HepG2 (cell line): Measurements from ENCODE around the gene IL18RAP. TPM values are rescaled to one million over a fixed set of nuclear protein-coding genes. Genes with fewer than 3 reads are reported as not detected.

Experiments used
- ATAC-seq: fragments of 200-7000 bp; cut with Tn5 transposase; 3 replicates; pipeline ENCODE4 v1.9.1; 2020; ENCODE audit warnings: mild to moderate bottlenecking, moderate library complexity
- BruUV-seq: library from RNA; stranded (reverse); fragments of 400-500 nt; replicated peaks from 2 replicates; lab custom pipeline; 2021; lab: Mats Ljungman, UMichigan
- CTCF ChIA-PET: fragments of 300-600 bp; formaldehyde crosslinking; extraction: SDS; loops from one replicate; lab custom pipeline; 2021; ENCODE audit warnings: low total read pairs, inconsistent platforms, low intra/inter-chr PET ratio; lab: Yijun Ruan, JAX
- POLR2A ChIA-PET: fragments of 350-600 bp; sonication (Branson Sonifier 250); formaldehyde crosslinking; loops from one replicate; lab custom pipeline; 2020; ENCODE audit warnings: antibody characterized with exemption, inconsistent platforms; lab: Yijun Ruan, JAX
- DNase-seq: peaks from one replicate; pipeline ENCODE4 v3.0.0-alpha.2; 2015; ENCODE audit warnings: low spot score
- FAIRE-seq: peaks from 3 replicates; lab custom pipeline; 2011; peaks lifted over from hg19 to GRCh38; lab: Jason Lieb, UNC
- H2AFZ ChIP-seq: one replicate; pipeline ENCODE4 v1.6.1; 2011; ENCODE audit warnings: low read length, inconsistent platforms
- H3K27ac ChIP-seq: fragments of 300-600 bp; 3 replicates; pipeline ENCODE4 v1.8.0; 2011; ENCODE audit warnings: mixed run types, mild to moderate bottlenecking, mixed read lengths, low read length, inconsistent platforms; ENCODE audit not compliant: insufficient read depth; ENCODE audit errors: extremely low read length
- H3K27me3 ChIP-seq, 2 experiments: fragments of 200-600 bp in 1 of 2; 2 replicates in 1 of 2; 3 replicates in 1 of 2; pipeline versions ENCODE4 v1.6.0 to v1.8.0; 2011; ENCODE audit warnings: low read length in 2 of 2, mild to moderate bottlenecking in 2 of 2, moderate library complexity in 2 of 2, inconsistent platforms in 1 of 2; ENCODE audit not compliant: insufficient read depth in 2 of 2, control insufficient read depth in 1 of 2
- H3K36me3 ChIP-seq, 2 experiments: fragments of 200-600 bp in 1 of 2; replicated peaks in 1 of 2; 2 replicates in 1 of 2; 3 replicates in 1 of 2; pipeline versions ENCODE4 v1.5.1 to v1.8.0; 2011; ENCODE audit warnings: low read length in 2 of 2, inconsistent platforms in 1 of 2; ENCODE audit not compliant: insufficient read depth in 2 of 2, control insufficient read depth in 1 of 2
- H3K4me1 ChIP-seq: 2 replicates; pipeline ENCODE4 v1.5.1; 2012; ENCODE audit warnings: low read length, inconsistent platforms; ENCODE audit not compliant: insufficient read depth
- H3K4me2 ChIP-seq: 2 replicates; pipeline ENCODE4 v1.6.0; 2011; ENCODE audit warnings: low read depth, low read length, inconsistent platforms
- H3K4me3 ChIP-seq, 3 experiments: fragments of 200-600 bp in 1 of 3; sonication (generic), shearing (Covaris generic) in 1 of 3; replicated peaks in 1 of 3; 2 replicates each; pipeline ENCODE4 v1.5.1; 2011 to 2016; ENCODE audit warnings: low read length in 3 of 3, inconsistent platforms in 2 of 3, low read depth in 2 of 3, mild to moderate bottlenecking in 2 of 3, control low read depth in 1 of 3, mixed read lengths in 1 of 3; ENCODE audit not compliant: insufficient read depth in 1 of 3
- H3K79me2 ChIP-seq: one replicate; pipeline ENCODE4 v1.6.1; 2011; ENCODE audit warnings: low read length, inconsistent platforms; ENCODE audit not compliant: insufficient read depth
- H3K9ac ChIP-seq: 2 replicates; pipeline ENCODE4 v1.6.0; 2011; ENCODE audit warnings: mild to moderate bottlenecking, low read depth, low read length, inconsistent platforms; ENCODE audit not compliant: insufficient read depth
- H3K9me3 ChIP-seq: 2 replicates; pipeline ENCODE4 v1.5.1; 2012; ENCODE audit warnings: mild to moderate bottlenecking, low read length
- H4K20me1 ChIP-seq: 2 replicates; pipeline ENCODE4 v1.6.0; 2011; ENCODE audit warnings: inconsistent platforms, mild to moderate bottlenecking, low read length, moderate library complexity; ENCODE audit not compliant: insufficient read depth
- IRX3 ChIP-seq: sonication (generic); formaldehyde crosslinking; IDR thresholded peaks from 2 replicates; pipeline ENCODE4 v1.8.1; 2023; ENCODE audit warnings: mild to moderate bottlenecking, low read depth, missing genetic modification reagents, borderline replicate concordance
- NFATC3 ChIP-seq: sonication (generic); formaldehyde crosslinking; IDR thresholded peaks from 2 replicates; pipeline ENCODE4 v1.5.1; 2020; ENCODE audit warnings: mild to moderate bottlenecking, missing genetic modification reagents
- RARA ChIP-seq: IDR thresholded peaks from 2 replicates; pipeline ENCODE4 v1.6.1; 2016; ENCODE audit warnings: missing genetic modification reagents, missing compliant biosample characterization
- RBAK ChIP-seq: sonication (generic); formaldehyde crosslinking; IDR thresholded peaks from 2 replicates; pipeline ENCODE4 v1.5.1; 2020; ENCODE audit warnings: mild to moderate bottlenecking, missing genetic modification reagents
- RFX1 ChIP-seq: fragments of 450-650 bp; IDR thresholded peaks from 2 replicates; pipeline ENCODE4 v1.6.1; 2017
- ZBTB1 ChIP-seq: sonication (generic); formaldehyde crosslinking; IDR thresholded peaks from 2 replicates; pipeline ENCODE4 v1.4.0; 2020; ENCODE audit warnings: missing genetic modification reagents, borderline replicate concordance
- ZC3H13 ChIP-seq: sonication (generic); formaldehyde crosslinking; IDR thresholded peaks from 2 replicates; pipeline ENCODE4 v1.8.1; 2023; ENCODE audit warnings: mild to moderate bottlenecking, missing genetic modification reagents, moderate library complexity
- ZNF235 ChIP-seq: sonication (generic); formaldehyde crosslinking; IDR thresholded peaks from 2 replicates; pipeline ENCODE4 v1.8.1; 2023; ENCODE audit warnings: mild to moderate bottlenecking, missing genetic modification reagents, borderline replicate concordance
- ZNF34 ChIP-seq: sonication (generic); formaldehyde crosslinking; IDR thresholded peaks from 2 replicates; pipeline ENCODE4 v1.4.0; 2020; ENCODE audit warnings: mild to moderate bottlenecking, missing genetic modification reagents, borderline replicate concordance
- ZNF614 ChIP-seq: IDR thresholded peaks from 2 replicates; pipeline ENCODE4 v1.6.1; 2018; ENCODE audit warnings: missing biosample characterization, missing genetic modification reagents, inconsistent platforms, borderline replicate concordance
- ZNF670 ChIP-seq: sonication (generic); formaldehyde crosslinking; IDR thresholded peaks from 2 replicates; pipeline ENCODE4 v1.8.0; 2022; ENCODE audit warnings: mild to moderate bottlenecking, missing genetic modification reagents, borderline replicate concordance
- ZNF674 ChIP-seq: sonication (generic); formaldehyde crosslinking; IDR thresholded peaks from 2 replicates; pipeline ENCODE4 v1.5.0; 2020; ENCODE audit warnings: low read depth, mild to moderate bottlenecking, missing genetic modification reagents
- ZNF761 ChIP-seq: sonication (generic); formaldehyde crosslinking; conservative IDR thresholded peaks from 2 replicates; pipeline ENCODE4 v1.4.0; 2020; ENCODE audit warnings: mild to moderate bottlenecking, missing genetic modification reagents
- WGBS: methylation state at CpG from one replicate; pipeline ENCODE4 v1.1.6; 2017; ENCODE audit warnings: low lambda C conversion rate; 5-methylcytosine and 5-hydroxymethylcytosine counted together
- in situ Hi-C: cut with HindIII; loops from 2 replicates; pipeline ENCODE4 v1.10.0; 2017; ENCODE audit warnings: low pct_unique_long_range_greater_than_20kb; ENCODE audit not compliant: extremely low pct_ligation_motif_present
- intact Hi-C: fragments of 100-400 bp; cut with micrococcal nuclease; formaldehyde crosslinking; loops from one replicate; pipeline ENCODE4 v1.10.0; 2022; ENCODE audit not compliant: unreplicated experiment
- polyA plus RNA-seq, 8 experiments: library from polyadenylated mRNA; depleted of rRNA in 3 of 8; stranded (reverse) in 7 of 8; unstranded in 1 of 8; fragments of >200 nt; fragmentation: Illumina TruSeq in 4 of 8; extraction: Trizol in 4 of 8; gene quantifications; 2 replicates each; pipeline versions ENCODE4 v1.2.1 to v1.2.3, GENCODE V29; 2011 to 2016; ENCODE audit warnings: low read depth in 4 of 8, missing spikeins in 1 of 8, mixed read lengths in 1 of 8; ENCODE audit not compliant: insufficient read depth in 1 of 8
- total RNA-seq, 5 experiments: library from RNA; depleted of rRNA; stranded (reverse); fragments of >200 nt; fragmentation: Illumina TruSeq; extraction: Trizol; gene quantifications; 2 replicates each; pipeline ENCODE4 v1.2.3, GENCODE V29; 2016; ENCODE audit warnings: low read depth in 1 of 5
- TF ChIP-seq, protein P1 (sequence below): sonication (generic); formaldehyde crosslinking; IDR thresholded peaks from 2 replicates; pipeline ENCODE4 v1.5.0; 2020; ENCODE audit warnings: missing genetic modification reagents
- TF ChIP-seq, protein P2 (sequence below): sonication (generic); formaldehyde crosslinking; IDR thresholded peaks from 2 replicates; pipeline ENCODE4 v1.4.0; 2020; ENCODE audit warnings: missing genetic modification reagents
- TF ChIP-seq, protein P3 (sequence below): sonication (generic); formaldehyde crosslinking; IDR thresholded peaks from 2 replicates; pipeline ENCODE4 v1.8.1; 2023; ENCODE audit warnings: mild to moderate bottlenecking, missing genetic modification reagents

The IL18RAP gene
- total and polyA plus RNA-seq, 2 of the 13 experiments (the other 11 are each of a cell fraction or from before 2014, with no cell fraction given), result 0.05 TPM; not detected in 1

DNA sequence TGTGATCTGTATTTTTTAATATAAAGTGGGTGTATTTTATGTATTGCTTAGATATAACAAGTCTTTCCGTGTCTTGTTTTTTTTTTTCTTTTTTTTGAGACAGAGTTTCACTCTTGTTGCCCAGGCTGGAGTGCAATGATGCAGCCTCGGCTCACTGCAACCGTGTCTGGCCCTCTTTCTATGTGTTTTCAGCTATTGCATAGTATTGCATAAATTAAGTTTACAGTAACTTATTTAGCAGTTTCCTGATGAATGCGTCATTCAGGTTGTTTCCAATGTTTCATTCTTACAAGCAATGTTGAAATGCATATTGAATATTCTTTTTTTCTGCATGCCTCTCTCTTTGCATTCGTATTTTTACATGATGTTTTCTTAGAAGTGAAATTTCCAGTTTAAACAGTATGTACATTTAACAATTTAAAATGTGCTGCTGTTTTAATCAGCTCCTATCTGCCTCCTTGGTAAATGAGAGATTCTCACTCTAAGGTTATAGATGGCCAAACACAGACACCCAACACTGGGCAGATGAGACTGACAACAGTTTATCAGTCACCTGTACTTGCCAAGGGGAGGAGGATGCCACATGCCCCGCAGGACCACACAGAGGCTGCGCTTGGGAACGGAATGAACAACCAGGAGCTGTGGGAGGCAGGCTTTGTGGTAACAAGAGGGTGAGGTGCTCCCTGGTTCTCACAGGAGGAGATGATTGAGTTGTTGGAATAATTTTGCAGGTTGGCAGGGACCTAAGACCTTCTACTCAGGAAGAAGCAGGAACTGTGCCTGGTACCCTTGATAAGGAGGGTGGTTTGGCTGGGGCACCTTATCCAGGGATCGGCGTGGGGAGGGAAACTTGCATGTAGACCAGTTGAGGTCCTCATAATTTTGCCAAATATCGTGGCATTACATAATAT, 57.6 kb downstream of the IL18RAP start:
- Histone ChIP-seq H4K20me1 (no peaks in the 10 kb centered on the region), H3K4me3 (no peak overlapping the region), H3K9ac (no peak overlapping the region), H3K9me3 (no peaks in the 10 kb centered on the region), H2AFZ (no peak overlapping the region), H3K4me2 (no peak overlapping the region), H3K27ac (no peak overlapping the region), H3K4me1 (no peaks in the 10 kb centered on the region), H3K79me2 (no peaks in the 10 kb centered on the region), H3K27me3 (peaks cover 0 to 8% of the 10 kb centered on the region in 2 experiments; a peak in 1 of 5 replicates), H3K36me3 (no peaks in the 10 kb centered on the region)
- DNase-seq (no peak), ATAC-seq (no peak), FAIRE-seq (no peak)
- TF ChIP-seq, protein P1, sequence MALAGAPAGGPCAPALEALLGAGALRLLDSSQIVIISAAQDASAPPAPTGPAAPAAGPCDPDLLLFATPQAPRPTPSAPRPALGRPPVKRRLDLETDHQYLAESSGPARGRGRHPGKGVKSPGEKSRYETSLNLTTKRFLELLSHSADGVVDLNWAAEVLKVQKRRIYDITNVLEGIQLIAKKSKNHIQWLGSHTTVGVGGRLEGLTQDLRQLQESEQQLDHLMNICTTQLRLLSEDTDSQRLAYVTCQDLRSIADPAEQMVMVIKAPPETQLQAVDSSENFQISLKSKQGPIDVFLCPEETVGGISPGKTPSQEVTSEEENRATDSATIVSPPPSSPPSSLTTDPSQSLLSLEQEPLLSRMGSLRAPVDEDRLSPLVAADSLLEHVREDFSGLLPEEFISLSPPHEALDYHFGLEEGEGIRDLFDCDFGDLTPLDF, result no peak
- TF ChIP-seq RBAK (CRISPR knock-in tag) (no peak), ZNF761 (CRISPR knock-in tag) (no peak), ZBTB1 (CRISPR knock-in tag) (no peak), NFATC3 (no peak), ZNF614 (CRISPR knock-in tag) (no peak), ZNF34 (no peak), RFX1 (no peak), ZC3H13 (no peak), ZNF235 (no peak), ZNF674 (CRISPR knock-in tag) (no peak), IRX3 (CRISPR knock-in tag) (no peak), ZNF670 (CRISPR knock-in tag) (no peak), RARA (CRISPR knock-in tag) (no peak)
- TF ChIP-seq, protein P2, sequence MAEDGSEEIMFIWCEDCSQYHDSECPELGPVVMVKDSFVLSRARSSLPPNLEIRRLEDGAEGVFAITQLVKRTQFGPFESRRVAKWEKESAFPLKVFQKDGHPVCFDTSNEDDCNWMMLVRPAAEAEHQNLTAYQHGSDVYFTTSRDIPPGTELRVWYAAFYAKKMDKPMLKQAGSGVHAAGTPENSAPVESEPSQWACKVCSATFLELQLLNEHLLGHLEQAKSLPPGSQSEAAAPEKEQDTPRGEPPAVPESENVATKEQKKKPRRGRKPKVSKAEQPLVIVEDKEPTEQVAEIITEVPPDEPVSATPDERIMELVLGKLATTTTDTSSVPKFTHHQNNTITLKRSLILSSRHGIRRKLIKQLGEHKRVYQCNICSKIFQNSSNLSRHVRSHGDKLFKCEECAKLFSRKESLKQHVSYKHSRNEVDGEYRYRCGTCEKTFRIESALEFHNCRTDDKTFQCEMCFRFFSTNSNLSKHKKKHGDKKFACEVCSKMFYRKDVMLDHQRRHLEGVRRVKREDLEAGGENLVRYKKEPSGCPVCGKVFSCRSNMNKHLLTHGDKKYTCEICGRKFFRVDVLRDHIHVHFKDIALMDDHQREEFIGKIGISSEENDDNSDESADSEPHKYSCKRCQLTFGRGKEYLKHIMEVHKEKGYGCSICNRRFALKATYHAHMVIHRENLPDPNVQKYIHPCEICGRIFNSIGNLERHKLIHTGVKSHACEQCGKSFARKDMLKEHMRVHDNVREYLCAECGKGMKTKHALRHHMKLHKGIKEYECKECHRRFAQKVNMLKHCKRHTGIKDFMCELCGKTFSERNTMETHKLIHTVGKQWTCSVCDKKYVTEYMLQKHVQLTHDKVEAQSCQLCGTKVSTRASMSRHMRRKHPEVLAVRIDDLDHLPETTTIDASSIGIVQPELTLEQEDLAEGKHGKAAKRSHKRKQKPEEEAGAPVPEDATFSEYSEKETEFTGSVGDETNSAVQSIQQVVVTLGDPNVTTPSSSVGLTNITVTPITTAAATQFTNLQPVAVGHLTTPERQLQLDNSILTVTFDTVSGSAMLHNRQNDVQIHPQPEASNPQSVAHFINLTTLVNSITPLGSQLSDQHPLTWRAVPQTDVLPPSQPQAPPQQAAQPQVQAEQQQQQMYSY, result no peak
- TF ChIP-seq, protein P3, sequence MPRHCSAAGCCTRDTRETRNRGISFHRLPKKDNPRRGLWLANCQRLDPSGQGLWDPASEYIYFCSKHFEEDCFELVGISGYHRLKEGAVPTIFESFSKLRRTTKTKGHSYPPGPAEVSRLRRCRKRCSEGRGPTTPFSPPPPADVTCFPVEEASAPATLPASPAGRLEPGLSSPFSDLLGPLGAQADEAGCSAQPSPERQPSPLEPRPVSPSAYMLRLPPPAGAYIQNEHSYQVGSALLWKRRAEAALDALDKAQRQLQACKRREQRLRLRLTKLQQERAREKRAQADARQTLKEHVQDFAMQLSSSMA (CRISPR knock-in tag), result no peak
- intact Hi-C loops (no loop called here), in situ Hi-C loops (no loop called here)
- POLR2A ChIA-PET, result no interaction called here
- CTCF ChIA-PET, result no interaction called here
- 35% methylated on average over 11 of the region's 11 CpGs for WGBS
- BruUV-seq, result no TSS peak
